ENCODE data around the gene CD300LF.

DNA sequence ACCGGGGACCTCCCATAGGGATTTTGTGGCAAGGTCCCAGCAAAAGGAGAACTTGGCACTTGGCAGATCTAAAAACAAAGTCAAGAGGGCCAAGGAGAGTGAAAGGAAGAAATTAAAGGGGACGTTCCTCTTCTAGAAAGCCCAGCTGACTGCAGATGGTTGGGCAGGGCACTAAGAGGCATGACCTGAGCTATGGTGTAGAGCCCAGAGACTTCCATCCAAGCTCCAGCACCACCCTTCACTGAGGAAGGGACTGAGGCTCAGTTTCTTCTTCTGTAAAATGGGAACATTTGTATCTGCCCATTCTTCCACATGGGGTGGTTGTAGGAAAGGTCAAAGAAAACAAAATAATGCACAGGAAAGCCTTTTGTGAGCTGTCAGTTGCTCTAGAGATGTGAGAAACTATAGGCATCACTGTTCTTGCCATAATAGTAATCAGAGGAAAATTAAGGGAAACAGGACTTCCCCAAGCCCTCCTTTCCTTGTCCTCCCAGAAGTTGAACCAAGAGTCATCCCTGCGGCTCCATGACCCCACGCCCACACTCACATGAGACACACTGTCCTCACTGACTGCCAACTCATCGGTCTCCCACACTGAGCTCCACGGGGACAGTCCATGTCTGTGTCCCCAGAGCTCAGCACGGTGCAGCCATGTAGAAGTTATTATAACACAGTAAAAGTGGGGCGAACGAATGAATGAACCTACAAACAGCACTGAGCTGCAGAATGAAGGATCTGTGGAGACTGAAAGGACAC lies 10.4 kb downstream of the CD300LF start:
- TF ChIP-seq, protein P1, sequence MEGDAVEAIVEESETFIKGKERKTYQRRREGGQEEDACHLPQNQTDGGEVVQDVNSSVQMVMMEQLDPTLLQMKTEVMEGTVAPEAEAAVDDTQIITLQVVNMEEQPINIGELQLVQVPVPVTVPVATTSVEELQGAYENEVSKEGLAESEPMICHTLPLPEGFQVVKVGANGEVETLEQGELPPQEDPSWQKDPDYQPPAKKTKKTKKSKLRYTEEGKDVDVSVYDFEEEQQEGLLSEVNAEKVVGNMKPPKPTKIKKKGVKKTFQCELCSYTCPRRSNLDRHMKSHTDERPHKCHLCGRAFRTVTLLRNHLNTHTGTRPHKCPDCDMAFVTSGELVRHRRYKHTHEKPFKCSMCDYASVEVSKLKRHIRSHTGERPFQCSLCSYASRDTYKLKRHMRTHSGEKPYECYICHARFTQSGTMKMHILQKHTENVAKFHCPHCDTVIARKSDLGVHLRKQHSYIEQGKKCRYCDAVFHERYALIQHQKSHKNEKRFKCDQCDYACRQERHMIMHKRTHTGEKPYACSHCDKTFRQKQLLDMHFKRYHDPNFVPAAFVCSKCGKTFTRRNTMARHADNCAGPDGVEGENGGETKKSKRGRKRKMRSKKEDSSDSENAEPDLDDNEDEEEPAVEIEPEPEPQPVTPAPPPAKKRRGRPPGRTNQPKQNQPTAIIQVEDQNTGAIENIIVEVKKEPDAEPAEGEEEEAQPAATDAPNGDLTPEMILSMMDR (conservative IDR thresholded peaks at IDR 0.05; ENCODE audit: low read depth, low read length): no peak
- no peak for TF ChIP-seq EZH2phosphoT487 (IDR thresholded peaks at IDR 0.05; ENCODE audit: borderline replicate concordance, low read length)

Measured in PC-3 (cell line).